ENCODE results near the gene CMIP. TPM values are rescaled to one million over a fixed set of nuclear protein-coding genes. Genes with fewer than 3 reads are reported as not detected.

CMIP gene
- total RNA-seq, 1 experiment from 2014 or later = 25.7 TPM

DNA sequence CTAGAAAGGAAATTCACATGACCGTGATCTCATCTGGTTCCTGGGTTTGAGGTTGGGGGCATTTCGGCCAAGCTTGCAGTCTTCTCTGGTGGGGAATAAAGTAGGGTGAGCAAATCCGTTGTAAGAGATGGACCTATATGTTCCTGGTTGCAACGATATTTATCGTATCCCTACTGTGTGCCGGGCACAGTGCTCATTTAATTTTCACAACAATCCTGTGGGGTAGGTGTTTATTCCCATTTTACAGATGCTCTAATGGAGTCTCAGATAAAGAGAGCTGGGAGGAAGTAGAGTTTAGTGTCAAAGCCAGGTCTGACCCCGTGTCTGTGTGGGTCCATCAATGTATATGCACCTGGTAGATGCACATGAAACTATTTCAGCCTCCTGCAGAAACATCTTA is 9.4 kb downstream of the CMIP start:
- no peaks in the 10 kb centered on the region for H3K27me3 ChIP-seq (ENCODE audit: low read length)
- no peak overlapping the region for H3K27ac ChIP-seq (ENCODE audit: low read length)
- H3K9me2 ChIP-seq (replicated peaks; ENCODE audit: low read length) = no peaks in the 10 kb centered on the region
- no TSS peak for BruUV-seq (replicated peaks)
- no peak overlapping the region for H3K4me3 ChIP-seq (ENCODE audit: low read length)
- no peak overlapping the region for H3K4me2 ChIP-seq (ENCODE audit: low read length)
- ATAC-seq (no peak), DNase-seq (no peak)
- CTCF ChIA-PET = no interaction called here
- H3K4me1 ChIP-seq (ENCODE audit: insufficient read depth, low read length) = peaks cover 16% of the 10 kb centered on the region
- no peaks in the 10 kb centered on the region for H3K9me3 ChIP-seq (ENCODE audit: low read length)
- no peaks in the 10 kb centered on the region for H3F3A ChIP-seq (ENCODE audit: low read length, unreplicated experiment)
- intact Hi-C loops (cut with micrococcal nuclease) = no loop called here
- H3K9ac ChIP-seq (ENCODE audit: low read length) = no peak overlapping the region
- peaks cover 96% of the 10 kb centered on the region for H4K20me1 ChIP-seq (ENCODE audit: low read length)
- H2AFZ ChIP-seq (ENCODE audit: low read length) = no peak overlapping the region
- H3K79me2 ChIP-seq (ENCODE audit: low read length) = peaks cover 100% of the 10 kb centered on the region
- POLR2A ChIA-PET (ENCODE audit: unreplicated experiment) = no interaction called here
- no peaks in the 10 kb centered on the region; the same call in 1 of the 2 replicates for H3K36me3 ChIP-seq (ENCODE audit: low read depth, low read length)
- TF ChIP-seq EZH2phosphoT487 (IDR thresholded peaks at IDR 0.05; ENCODE audit: borderline replicate concordance, low read length) = no peak
- no peak for TF ChIP-seq EZH2 (IDR thresholded peaks at IDR 0.05; ENCODE audit: low read length, unreplicated experiment)
- no peak for TF ChIP-seq CTCF (conservative IDR thresholded peaks at IDR 0.05; ENCODE audit: low read depth, low read length)

DNA sequence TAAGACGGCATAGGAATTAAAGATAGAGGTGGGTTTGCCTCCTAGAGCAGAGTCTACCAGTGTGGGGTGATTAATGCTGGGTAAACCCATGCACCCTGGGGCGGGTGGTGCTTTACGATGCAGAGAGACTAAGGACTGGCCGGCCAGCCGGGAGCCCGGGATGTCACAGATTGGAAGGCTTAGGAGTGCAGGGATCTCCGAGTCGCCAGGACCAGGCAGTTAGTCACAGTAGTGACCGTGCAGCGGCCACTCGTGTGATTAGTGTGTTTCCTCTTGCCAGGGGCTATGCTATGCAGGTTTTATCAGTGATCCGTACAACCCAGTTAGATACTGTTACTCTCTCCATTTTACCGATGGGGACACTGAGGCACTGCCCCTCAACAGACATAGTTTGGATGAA is 10.4 kb downstream of the CMIP start:
- no peak for TF ChIP-seq EZH2 (IDR thresholded peaks at IDR 0.05; ENCODE audit: low read length, unreplicated experiment)
- CTCF ChIA-PET = no interaction called here
- no TSS peak for BruUV-seq (replicated peaks)

GRCh38 chr16:81455720-81456494 is 11.3 kb downstream of the CMIP start:
- Histone ChIP-seq H4K20me1 (ENCODE audit: low read length) (peaks cover 84% of the 10 kb centered on the region), H2AFZ (ENCODE audit: low read length) (no peak overlapping the region), H3K9ac (ENCODE audit: low read length) (no peak overlapping the region), H3K4me3 (ENCODE audit: low read length) (no peak overlapping the region), H3K9me3 (ENCODE audit: low read length) (no peaks in the 10 kb centered on the region), H3K36me3 (ENCODE audit: low read depth, low read length) (peaks cover 4% of the 10 kb centered on the region), H3K27me3 (ENCODE audit: low read length) (no peaks in the 10 kb centered on the region), H3F3A (ENCODE audit: low read length, unreplicated experiment) (no peaks in the 10 kb centered on the region), H3K79me2 (ENCODE audit: low read length) (peaks cover 100% of the 10 kb centered on the region), H3K9me2 (replicated peaks; ENCODE audit: low read length) (no peaks in the 10 kb centered on the region), H3K4me2 (ENCODE audit: low read length) (no peak overlapping the region), H3K27ac (ENCODE audit: low read length) (no peak overlapping the region), H3K4me1 (ENCODE audit: insufficient read depth, low read length) (peaks cover 5% of the 10 kb centered on the region)
- intact Hi-C loops (cut with micrococcal nuclease) = no loop called here
- ChIA-PET CTCF (no interaction called here), POLR2A (ENCODE audit: unreplicated experiment) (no interaction called here)
- ATAC-seq (no peak), DNase-seq (no peak)
- no peak for TF ChIP-seq EZH2phosphoT487 (IDR thresholded peaks at IDR 0.05; ENCODE audit: borderline replicate concordance, low read length)
- TF ChIP-seq EZH2 (IDR thresholded peaks at IDR 0.05; ENCODE audit: low read length, unreplicated experiment) = no peak
- no peak for TF ChIP-seq CTCF (conservative IDR thresholded peaks at IDR 0.05; ENCODE audit: low read depth, low read length)
- no TSS peak for BruUV-seq (replicated peaks)

More for the DNA sequence above, 10.4 kb downstream of the CMIP start:
- H3K9me3 ChIP-seq (ENCODE audit: low read length) = no peaks in the 10 kb centered on the region
- POLR2A ChIA-PET (ENCODE audit: unreplicated experiment) = no interaction called here
- H2AFZ ChIP-seq (ENCODE audit: low read length) = no peak overlapping the region
- H3K4me3 ChIP-seq (ENCODE audit: low read length) = no peak overlapping the region
- no peak for ATAC-seq
- H3K4me2 ChIP-seq (ENCODE audit: low read length) = no peak overlapping the region
- intact Hi-C loops (cut with micrococcal nuclease) = no loop called here
- no peaks in the 10 kb centered on the region for H3F3A ChIP-seq (ENCODE audit: low read length, unreplicated experiment)
- peaks cover 100% of the 10 kb centered on the region for H3K79me2 ChIP-seq (ENCODE audit: low read length)
- H3K27ac ChIP-seq (ENCODE audit: low read length) = no peak overlapping the region
- DNase-seq = no peak
- H3K9ac ChIP-seq (ENCODE audit: low read length) = no peak overlapping the region
- peaks cover 88% of the 10 kb centered on the region for H4K20me1 ChIP-seq (ENCODE audit: low read length)
- no peaks in the 10 kb centered on the region for H3K9me2 ChIP-seq (replicated peaks; ENCODE audit: low read length)
- no peaks in the 10 kb centered on the region; the same call in none of the 2 replicates for H3K36me3 ChIP-seq (ENCODE audit: low read depth, low read length)
- peaks cover 6% of the 10 kb centered on the region for H3K4me1 ChIP-seq (ENCODE audit: insufficient read depth, low read length)
- no peaks in the 10 kb centered on the region for H3K27me3 ChIP-seq (ENCODE audit: low read length)
